GM12874 (cell line): ENCODE measurements around the gene NOS1.

Source experiments
- TF ChIP-seq, protein P1 (sequence below): IDR thresholded peaks from 2 replicates; pipeline ENCODE4 v1.5.1; 2011; ENCODE audit warnings: low read depth, mild to moderate bottlenecking, control low read depth, low read length, moderate library complexity; ENCODE audit not compliant: insufficient read depth

The NOS1 gene

GRCh38 chr12:117202556-117202955, 158.9 kb downstream of the NOS1 start:
- TF ChIP-seq, protein P1, sequence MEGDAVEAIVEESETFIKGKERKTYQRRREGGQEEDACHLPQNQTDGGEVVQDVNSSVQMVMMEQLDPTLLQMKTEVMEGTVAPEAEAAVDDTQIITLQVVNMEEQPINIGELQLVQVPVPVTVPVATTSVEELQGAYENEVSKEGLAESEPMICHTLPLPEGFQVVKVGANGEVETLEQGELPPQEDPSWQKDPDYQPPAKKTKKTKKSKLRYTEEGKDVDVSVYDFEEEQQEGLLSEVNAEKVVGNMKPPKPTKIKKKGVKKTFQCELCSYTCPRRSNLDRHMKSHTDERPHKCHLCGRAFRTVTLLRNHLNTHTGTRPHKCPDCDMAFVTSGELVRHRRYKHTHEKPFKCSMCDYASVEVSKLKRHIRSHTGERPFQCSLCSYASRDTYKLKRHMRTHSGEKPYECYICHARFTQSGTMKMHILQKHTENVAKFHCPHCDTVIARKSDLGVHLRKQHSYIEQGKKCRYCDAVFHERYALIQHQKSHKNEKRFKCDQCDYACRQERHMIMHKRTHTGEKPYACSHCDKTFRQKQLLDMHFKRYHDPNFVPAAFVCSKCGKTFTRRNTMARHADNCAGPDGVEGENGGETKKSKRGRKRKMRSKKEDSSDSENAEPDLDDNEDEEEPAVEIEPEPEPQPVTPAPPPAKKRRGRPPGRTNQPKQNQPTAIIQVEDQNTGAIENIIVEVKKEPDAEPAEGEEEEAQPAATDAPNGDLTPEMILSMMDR: no peak

GRCh38 chr12:117202033-117202432, 159.4 kb downstream of the NOS1 start:
- TF ChIP-seq, protein P1: no peak

- TF ChIP-seq, protein P1: no peak
Measured at GRCh38 chr12:117193903-117194302, 167.5 kb downstream of the NOS1 start.

GRCh38 chr12:117192057-117192456, 169.4 kb downstream of the NOS1 start:
- TF ChIP-seq, protein P1: no peak

DNA sequence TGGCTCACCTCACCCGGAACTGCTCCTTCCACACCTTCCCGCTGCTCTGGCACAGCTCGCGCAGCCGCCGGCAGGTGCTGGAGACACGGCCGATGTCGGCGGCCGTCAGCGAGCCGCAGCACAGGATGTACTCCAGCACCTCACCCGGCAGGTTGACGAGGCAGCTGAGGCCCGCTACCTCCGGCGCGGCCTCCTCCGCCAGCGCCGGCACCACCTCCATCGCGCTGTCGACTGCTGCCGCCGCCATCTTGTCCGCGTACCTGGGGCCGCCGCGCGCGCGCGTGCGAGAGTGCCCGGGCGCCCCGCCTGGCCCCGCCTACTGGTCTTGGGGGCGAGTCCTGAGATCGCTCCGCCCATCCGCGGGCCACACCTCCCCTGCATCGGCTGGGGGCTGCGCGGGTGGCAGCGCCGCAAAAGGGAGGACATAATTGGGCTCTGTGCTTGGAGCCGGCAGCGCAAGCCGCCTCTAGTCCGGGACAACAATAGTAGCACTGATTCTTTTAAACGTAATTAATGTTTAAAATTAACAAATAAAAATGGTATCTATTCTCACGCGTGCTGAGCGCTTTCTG, 171.1 kb downstream of the NOS1 start, which contains the start of gene FBXO21:
Gene FBXO21 (minus strand): TSS at position 261 of the 572 bp plus-strand sequence. CDS start 14 bp downstream, at position 247.
- TF ChIP-seq, protein P1: no peak

GRCh38 chr12:117189725-117190209, 171.7 kb downstream of the NOS1 start:
- TF ChIP-seq, protein P1: no peak

- TF ChIP-seq, protein P1: no peak
Measured at GRCh38 chr12:117188961-117189724, 172.3 kb downstream of the NOS1 start.
